CD4-positive, alpha-beta T cell treated with Interleukin-15 for 4 hours (primary cell): ENCODE results near the gene BRIP1.
"Not testable (repeated sequence)": the region's sequence is repeated elsewhere in the genome, so short reads cannot be mapped to it uniquely, and the experiment has no call there.

Source experiments
- DNase-seq: peaks from one replicate; pipeline ENCODE4 v3.0.0-alpha.2; 2020; ENCODE audit warnings: low spot score

BRIP1 gene

GRCh38 chr17:61698244-61698643 is 165.1 kb downstream of the BRIP1 start:
- no peak for DNase-seq

- no peak for DNase-seq
Observed at GRCh38 chr17:61695779-61696337, 167.5 kb downstream of the BRIP1 start.

DNA sequence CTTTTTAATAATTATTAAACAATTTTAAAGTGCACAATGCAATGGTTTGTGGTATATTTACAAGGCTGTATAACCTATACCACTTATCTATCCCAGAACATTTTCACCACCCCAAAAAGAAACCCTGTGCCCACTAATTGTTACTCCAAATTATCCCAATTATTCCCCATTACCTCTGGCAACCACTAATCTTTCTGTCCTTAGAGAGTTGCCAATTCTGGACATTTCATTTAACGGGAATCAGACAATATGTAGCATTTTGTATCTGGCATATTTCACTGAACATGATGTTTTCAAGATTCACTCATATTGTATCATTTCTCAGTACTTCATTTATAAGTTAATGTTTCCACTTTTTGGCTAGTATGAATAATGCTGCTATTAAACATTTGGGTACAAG is 169.2 kb downstream of the BRIP1 start:
- DNase-seq: no peak

DNA sequence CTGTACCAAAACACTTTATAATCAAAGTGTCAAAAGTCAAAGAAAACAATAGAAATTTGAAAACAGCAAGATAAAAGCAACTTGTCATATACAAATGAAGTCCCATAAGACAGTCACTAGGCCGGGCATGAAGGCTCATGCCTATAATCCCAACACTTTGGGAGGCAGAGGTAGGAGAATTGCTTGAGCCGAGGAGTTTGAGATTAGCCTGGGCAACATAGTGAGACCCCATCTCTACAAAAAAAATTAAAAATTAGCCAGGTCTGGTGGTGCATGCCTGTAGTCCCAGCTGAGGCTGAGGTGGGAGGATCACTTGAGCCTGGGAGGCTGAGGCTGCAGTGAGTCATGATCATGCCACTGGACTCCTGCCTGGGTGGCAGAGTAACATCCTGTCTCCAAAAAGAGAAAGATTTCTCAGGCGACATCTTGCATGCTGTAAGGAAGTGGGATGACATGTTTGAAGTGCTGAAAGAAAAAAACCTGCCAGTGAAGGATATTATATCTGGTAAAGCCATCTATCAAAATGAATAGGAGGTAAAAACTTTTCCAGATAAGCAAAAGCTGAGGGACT is 173.6 kb downstream of the BRIP1 start:
- no peak for DNase-seq

DNA sequence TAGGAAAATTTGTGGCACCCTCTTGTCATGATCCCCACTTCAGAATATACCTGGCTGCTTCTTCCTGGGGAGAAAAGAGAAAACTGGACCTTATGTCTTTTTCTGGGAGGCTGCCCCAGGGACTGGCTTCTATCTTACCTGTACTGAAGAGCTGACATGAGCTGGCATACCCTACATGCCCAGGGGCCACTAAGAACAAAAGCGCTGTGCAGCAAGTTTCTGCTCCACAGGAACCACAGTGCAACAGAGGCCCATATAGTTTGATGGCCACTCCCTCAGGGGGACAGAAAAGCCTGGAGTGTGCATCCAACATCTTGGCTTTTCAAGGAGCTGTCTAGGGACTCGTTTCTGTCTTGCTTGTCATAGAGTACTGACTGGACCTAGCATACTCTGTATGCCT is 175.6 kb downstream of the BRIP1 start:
- no peak for DNase-seq

- no peak for DNase-seq
Observed at GRCh38 chr17:61686113-61686512, 177.2 kb downstream of the BRIP1 start.

- no peak for DNase-seq
Observed at GRCh38 chr17:61684818-61685217, 178.5 kb downstream of the BRIP1 start.

DNA sequence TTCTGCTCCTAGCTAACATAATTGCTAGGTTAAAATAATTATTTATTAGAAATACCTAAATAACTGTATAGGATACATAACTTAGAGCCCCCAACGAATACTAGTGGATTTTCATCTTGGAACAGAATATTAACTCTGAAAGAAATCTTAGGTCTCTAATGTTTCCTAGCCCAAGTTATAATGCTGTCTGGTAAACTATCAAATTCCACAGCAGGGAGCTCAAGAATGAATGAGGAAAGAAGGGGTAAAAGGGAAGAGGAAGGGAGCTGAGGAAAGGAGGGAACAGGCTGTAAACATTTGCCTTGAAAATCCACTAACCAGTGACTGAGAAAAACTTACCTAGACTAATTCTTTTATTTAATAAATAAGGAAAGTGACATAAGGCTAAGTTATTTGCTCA is 179.2 kb downstream of the BRIP1 start:
- no peak for DNase-seq

DNA sequence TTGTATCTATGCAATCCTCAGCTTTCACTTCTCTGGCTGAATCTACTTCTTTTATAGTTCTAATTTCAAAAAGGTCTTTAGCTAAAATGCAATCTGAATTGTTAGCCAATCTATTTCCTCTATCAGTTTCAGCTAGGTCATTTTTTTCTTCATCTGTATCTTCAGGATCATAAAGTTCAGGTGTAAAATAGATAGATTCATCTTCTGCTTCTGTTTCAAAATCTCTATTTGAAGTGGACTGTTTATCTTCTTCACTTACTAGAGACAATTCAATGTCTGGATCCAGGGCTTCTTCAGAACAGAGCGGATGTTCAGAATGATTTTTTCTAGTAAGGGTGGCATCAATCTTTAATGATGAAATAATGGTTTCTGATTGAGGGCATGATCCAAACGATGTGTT is 179.9 kb downstream of the BRIP1 start:
- DNase-seq: no peak

GRCh38 chr17:61680921-61681320 is 182.4 kb downstream of the BRIP1 start:
- no peak for DNase-seq

- no peak for DNase-seq
Observed at GRCh38 chr17:61678339-61678738, 185.0 kb downstream of the BRIP1 start.

- DNase-seq: not testable (repeated sequence)
Observed at GRCh38 chr17:61677150-61677811, 186.0 kb downstream of the BRIP1 start.

DNA sequence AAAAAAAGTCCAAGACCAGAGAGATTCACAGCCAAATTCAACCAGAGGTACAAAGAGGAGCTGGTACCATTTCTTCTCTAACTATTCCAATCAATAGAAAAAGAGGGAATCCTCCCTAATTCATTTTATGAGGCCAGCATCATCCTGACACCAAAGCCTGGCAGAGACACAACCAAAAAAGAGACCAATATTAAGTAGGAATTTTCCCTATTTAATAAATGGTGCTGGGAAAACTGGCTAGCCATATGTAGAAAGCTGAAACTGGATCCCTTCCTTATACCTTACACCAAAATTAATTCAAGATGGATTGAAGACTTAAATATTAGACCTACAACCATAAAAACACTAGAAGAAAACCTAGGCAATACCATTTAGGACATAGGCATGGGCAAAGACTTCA is 186.8 kb downstream of the BRIP1 start:
- not testable (repeated sequence) for DNase-seq

DNA sequence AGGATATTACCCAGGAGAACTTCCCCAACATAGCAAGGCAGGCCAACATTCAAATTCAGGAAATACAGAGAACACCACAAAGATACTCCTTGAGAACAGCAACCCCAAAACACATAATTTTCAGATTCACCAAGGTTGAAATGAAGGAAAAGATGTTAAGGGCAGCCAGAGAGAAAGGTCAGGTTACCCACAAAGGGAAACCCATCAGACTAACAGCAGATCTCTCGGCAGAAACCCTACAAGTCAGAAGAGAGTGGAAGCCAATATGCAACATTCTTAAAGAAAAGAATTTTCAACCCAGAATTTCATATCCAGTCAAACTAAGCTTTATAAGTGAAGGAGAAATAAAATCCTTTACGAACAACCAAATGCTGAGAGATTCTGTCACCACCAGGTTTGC is 188.7 kb downstream of the BRIP1 start:
- DNase-seq: not testable (repeated sequence)

GRCh38 chr17:61673019-61673897 is 190.1 kb downstream of the BRIP1 start:
- DNase-seq: not testable (repeated sequence)

- DNase-seq: no peak
Observed at GRCh38 chr17:61672140-61672539, 191.2 kb downstream of the BRIP1 start.

DNA sequence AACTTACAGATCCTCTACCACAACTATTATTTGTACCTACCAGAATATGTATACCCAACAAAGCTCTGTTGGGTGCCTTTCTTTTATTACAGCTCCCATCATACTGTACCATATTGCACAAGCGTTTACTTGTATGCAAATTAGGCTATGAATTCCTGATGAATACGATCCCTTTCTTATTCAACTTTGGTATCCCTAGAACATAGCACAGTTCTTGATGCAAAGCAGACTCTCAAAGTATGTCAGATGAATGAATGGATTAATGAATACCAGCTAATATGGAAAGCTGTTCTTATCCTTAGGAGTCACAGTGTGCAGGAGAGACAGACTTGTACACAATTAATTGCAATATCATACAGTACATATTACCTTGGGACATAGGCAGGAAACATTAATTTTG is 192.6 kb downstream of the BRIP1 start:
- DNase-seq: no peak

- DNase-seq: no peak
Observed at GRCh38 chr17:61669522-61669921, 193.8 kb downstream of the BRIP1 start.

- no peak for DNase-seq
Observed at GRCh38 chr17:61668486-61668885, 194.8 kb downstream of the BRIP1 start.

DNA sequence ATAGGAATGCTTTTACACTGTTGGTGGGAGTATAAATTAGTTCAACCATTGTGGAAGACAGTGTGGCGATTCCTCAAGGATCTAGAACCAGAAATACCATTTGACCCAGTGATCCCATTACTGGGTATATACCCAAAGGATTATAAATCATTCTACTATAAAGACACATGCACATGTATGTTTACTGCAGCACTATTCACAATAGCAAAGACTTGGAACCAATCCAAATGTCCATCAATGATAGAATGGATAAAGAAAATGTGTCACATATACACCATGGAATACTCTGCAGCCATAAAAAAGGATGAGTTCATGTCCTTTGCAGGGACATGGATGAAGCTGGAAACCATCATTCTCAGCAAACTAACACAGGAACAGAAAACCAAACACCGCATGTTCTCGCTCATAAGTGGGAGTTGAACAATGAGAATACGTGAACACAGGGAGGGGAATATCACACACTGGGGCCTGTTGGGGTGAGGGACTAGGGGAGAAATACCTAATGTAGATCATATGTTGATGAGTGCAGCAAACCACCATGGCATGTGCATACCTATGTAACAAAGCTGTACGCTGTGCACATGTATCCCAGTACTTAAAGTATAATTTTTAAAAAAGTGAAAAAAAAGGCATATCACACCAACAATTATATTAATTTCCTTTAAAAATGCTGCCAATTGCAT is 196.8 kb downstream of the BRIP1 start:
- DNase-seq: not testable (repeated sequence)

DNA sequence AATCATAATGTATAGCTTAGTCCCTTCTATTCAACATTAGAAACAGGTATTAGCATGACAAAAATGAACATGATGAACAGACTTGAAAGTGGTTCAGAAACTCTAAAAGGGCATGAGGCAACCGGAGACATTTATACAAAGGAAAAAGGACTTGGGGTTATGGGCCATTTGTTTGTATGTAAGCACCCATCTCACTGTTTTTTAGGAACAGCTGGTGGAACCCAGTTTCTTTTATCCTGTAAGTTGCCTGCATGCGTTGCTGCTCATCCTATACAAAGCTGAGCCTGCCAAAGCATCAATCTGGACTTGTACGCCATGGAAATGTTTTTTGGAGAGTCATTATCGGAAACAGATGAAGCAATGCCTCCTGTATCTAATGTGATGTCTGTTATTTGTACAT is 200.0 kb downstream of the BRIP1 start:
- no peak for DNase-seq

DNA sequence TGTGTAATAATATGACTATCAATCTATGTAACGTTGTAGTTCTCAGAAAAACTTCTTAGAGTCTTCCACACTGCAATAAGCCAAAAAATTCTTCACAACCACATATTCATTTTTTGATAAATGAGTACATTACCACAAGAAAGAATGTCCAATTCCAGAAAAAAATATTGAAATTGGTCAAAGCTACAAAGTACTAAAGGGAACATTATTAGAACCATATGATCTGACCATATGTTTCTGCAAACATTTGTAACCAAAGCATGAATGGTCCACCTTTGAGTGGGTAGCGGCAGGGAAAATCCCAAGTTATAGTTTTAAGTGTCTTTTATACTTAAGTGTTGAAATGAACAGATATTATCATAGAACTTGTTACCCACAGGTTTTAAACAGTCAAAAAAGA is 200.6 kb downstream of the BRIP1 start:
- DNase-seq: no peak
